CD8-positive, alpha-beta memory T cell (primary cell): ENCODE data around the gene CGB5. TPM values are rescaled to one million over a fixed set of nuclear protein-coding genes. Genes with fewer than 3 reads are reported as not detected.

Source experiments
- CTCF ChIA-PET: fragments of 350-600 bp; sonication (Branson Sonifier 250); formaldehyde crosslinking; loops from one replicate; lab custom pipeline; 2021; ENCODE audit warnings: antibody characterized with exemption; lab: Charles Lee
- POLR2A ChIA-PET: fragments of 350-600 bp; sonication (Branson Sonifier 250); formaldehyde crosslinking; loops from one replicate; lab custom pipeline; 2021; ENCODE audit warnings: antibody characterized with exemption; lab: Charles Lee
- DNase-seq, 5 donors: peaks; one replicate each; pipeline versions ENCODE4 v3.0.0 to v3.0.0-alpha.2; 2020 to 2022; ENCODE audit warnings: mixed read lengths in 1 of 5
- H3K27ac ChIP-seq: one replicate; pipeline ENCODE4 v1.7.0; 2013; ENCODE audit warnings: low read depth, mild to moderate bottlenecking, low read length, moderate library complexity
- H3K27me3 ChIP-seq: 2 replicates; pipeline ENCODE4 v1.7.0; 2013; ENCODE audit warnings: low read length, mild to moderate bottlenecking; ENCODE audit not compliant: insufficient read depth, poor library complexity, severe bottlenecking
- H3K36me3 ChIP-seq: 2 replicates; pipeline ENCODE4 v1.7.0; 2013; ENCODE audit warnings: mild to moderate bottlenecking, low read length, moderate library complexity; ENCODE audit not compliant: insufficient read depth
- H3K4me1 ChIP-seq: 2 replicates; pipeline ENCODE4 v1.7.0; 2013; ENCODE audit warnings: mild to moderate bottlenecking, low read length, moderate library complexity; ENCODE audit not compliant: insufficient read depth
- H3K4me3 ChIP-seq: 2 replicates; pipeline ENCODE4 v1.7.0; 2013; ENCODE audit warnings: mild to moderate bottlenecking, low read length
- H3K9me3 ChIP-seq: 2 replicates; pipeline ENCODE4 v1.7.0; 2013; ENCODE audit warnings: mild to moderate bottlenecking, low read length
- H3K27ac Mint-ChIP-seq, 8 donors: one replicate each; pipeline ENCODE4 v1.8.0; 2020 to 2021; ENCODE audit warnings: mixed read lengths in 8 of 8, mild to moderate bottlenecking in 6 of 8, inconsistent platforms in 3 of 8, moderate library complexity in 3 of 8
- H3K27me3 Mint-ChIP-seq, 2 donors: one replicate each; pipeline ENCODE4 v1.8.0; 2020 to 2021; ENCODE audit warnings: mixed read lengths in 2 of 2, mild to moderate bottlenecking in 1 of 2, moderate library complexity in 1 of 2
- H3K36me3 Mint-ChIP-seq, 3 donors: one replicate each; pipeline ENCODE4 v1.8.0; 2020 to 2021; ENCODE audit warnings: mixed read lengths in 3 of 3, inconsistent platforms in 1 of 3, mild to moderate bottlenecking in 1 of 3
- H3K4me1 Mint-ChIP-seq, 3 donors: one replicate each; pipeline ENCODE4 v1.8.0; 2020 to 2021; ENCODE audit warnings: mixed read lengths in 3 of 3, inconsistent platforms in 1 of 3, mild to moderate bottlenecking in 1 of 3
- H3K4me3 Mint-ChIP-seq, 7 donors: one replicate each; pipeline ENCODE4 v1.8.0; 2020 to 2021; ENCODE audit warnings: mixed read lengths in 7 of 7, mild to moderate bottlenecking in 6 of 7, moderate library complexity in 4 of 7, inconsistent platforms in 2 of 7
- H3K9me3 Mint-ChIP-seq, 5 donors: one replicate each; pipeline ENCODE4 v1.8.0; 2020 to 2022; ENCODE audit warnings: mixed read lengths in 5 of 5, mild to moderate bottlenecking in 3 of 5, moderate library complexity in 2 of 5, inconsistent platforms in 1 of 5
- polyA plus RNA-seq: library from polyadenylated mRNA; unstranded; fragments of 300-500 nt; fragmentation: Illumina TruSeq; gene quantifications from one replicate; pipeline ENCODE4 v1.2.3, GENCODE V29; 2021
- total RNA-seq, 2 experiments: library from RNA; stranded (reverse); gene quantifications; one replicate each; pipeline ENCODE4 v1.2.3, GENCODE V29; 2021

CGB5 gene
- total and polyA plus RNA-seq, 3 experiments from 2014 or later = not detected

- no peak for DNase-seq
- no peaks in the 10 kb centered on the region for H3K27me3 Mint-ChIP-seq
- H3K4me3 Mint-ChIP-seq = no peak overlapping the region
- H3K9me3 ChIP-seq = no peaks in the 10 kb centered on the region
- no peak overlapping the region for H3K27ac ChIP-seq
- H3K36me3 ChIP-seq = no peaks in the 10 kb centered on the region
- ChIA-PET CTCF (interaction anchor here (0.9 to 1.7 kb wide), 3 partner anchors 10 to 39 kb away, joined by 3 to 6 read pairs (median 5); partner anchors contain the start of genes GYS1 and RUVBL2), POLR2A (no interaction called here)
- H3K9me3 Mint-ChIP-seq = no peaks in the 10 kb centered on the region
- no peaks in the 10 kb centered on the region for H3K4me1 ChIP-seq
- no peak overlapping the region for H3K4me3 ChIP-seq
- H3K4me1 Mint-ChIP-seq = no peaks in the 10 kb centered on the region
- peaks cover 0 to 69% (median 2%) of the 10 kb centered on the region in 3 donors for H3K36me3 Mint-ChIP-seq
- no peak overlapping the region for H3K27ac Mint-ChIP-seq
- H3K27me3 ChIP-seq = no peaks in the 10 kb centered on the region
Observed at GRCh38 chr19:49009828-49010227, 33.8 kb upstream of the CGB5 start.

- Mint-ChIP-seq H3K36me3 (peaks cover 0 to 67% (median 2%) of the 10 kb centered on the region in 3 donors), H3K27me3 (no peaks in the 10 kb centered on the region), H3K9me3 (no peaks in the 10 kb centered on the region), H3K27ac (no peak overlapping the region), H3K4me1 (no peaks in the 10 kb centered on the region), H3K4me3 (no peak overlapping the region)
- Histone ChIP-seq H3K4me1 (no peaks in the 10 kb centered on the region), H3K36me3 (no peaks in the 10 kb centered on the region), H3K27me3 (no peaks in the 10 kb centered on the region), H3K4me3 (no peak overlapping the region), H3K9me3 (no peaks in the 10 kb centered on the region), H3K27ac (no peak overlapping the region)
- ChIA-PET CTCF (interaction anchor here (0.9 to 1.7 kb wide), 3 partner anchors 10 to 40 kb away, joined by 3 to 6 read pairs (median 5); partner anchors contain the start of genes GYS1 and RUVBL2), POLR2A (no interaction called here)
- no peak for DNase-seq
Observed at GRCh38 chr19:49010453-49010852, 33.2 kb upstream of the CGB5 start.

GRCh38 chr19:49011194-49011593 is 32.5 kb upstream of the CGB5 start:
- peak overlapping the region in 1 of 8 donors; percentile 45 for H3K27ac Mint-ChIP-seq
- Histone ChIP-seq H3K27me3 (no peaks in the 10 kb centered on the region), H3K4me3 (no peak overlapping the region), H3K4me1 (no peaks in the 10 kb centered on the region), H3K36me3 (no peaks in the 10 kb centered on the region), H3K9me3 (no peaks in the 10 kb centered on the region), H3K27ac (no peak overlapping the region)
- no peak overlapping the region for H3K4me3 Mint-ChIP-seq
- ChIA-PET CTCF (interaction anchor here (3.0 kb wide), 1 partner anchor 18 kb away, joined by 11 read pairs; the partner anchor contains the start of genes GYS1 and RUVBL2), POLR2A (no interaction called here)
- no peaks in the 10 kb centered on the region for H3K9me3 Mint-ChIP-seq
- H3K36me3 Mint-ChIP-seq = peaks cover 0 to 62% (median 2%) of the 10 kb centered on the region in 3 donors
- H3K27me3 Mint-ChIP-seq = no peaks in the 10 kb centered on the region
- DNase-seq = no peak
- H3K4me1 Mint-ChIP-seq = no peaks in the 10 kb centered on the region

GRCh38 chr19:49014123-49014869 is 29.4 kb upstream of the CGB5 start:
- H3K36me3 Mint-ChIP-seq = peaks cover 0 to 46% (median 2%) of the 10 kb centered on the region in 3 donors

GRCh38 chr19:49014870-49015255 is 28.8 kb upstream of the CGB5 start:
- CTCF ChIA-PET = no interaction called here
- DNase-seq = no peak
- H3K27me3 Mint-ChIP-seq = no peaks in the 10 kb centered on the region
- Histone ChIP-seq H3K4me3 (no peak overlapping the region), H3K27me3 (no peaks in the 10 kb centered on the region), H3K4me1 (peaks cover 6% of the 10 kb centered on the region), H3K9me3 (no peaks in the 10 kb centered on the region), H3K27ac (no peak overlapping the region), H3K36me3 (no peaks in the 10 kb centered on the region)
- peaks cover 0 to 40% (median 2%) of the 10 kb centered on the region in 3 donors for H3K36me3 Mint-ChIP-seq
- peaks cover 11 to 25% (median 12%) of the 10 kb centered on the region in 3 donors for H3K4me1 Mint-ChIP-seq
- H3K4me3 Mint-ChIP-seq = no peak overlapping the region
- POLR2A ChIA-PET = no interaction called here
- no peaks in the 10 kb centered on the region for H3K9me3 Mint-ChIP-seq
- no peak overlapping the region for H3K27ac Mint-ChIP-seq

More at GRCh38 chr19:49014123-49014869, 29.4 kb upstream of the CGB5 start:
- no peaks in the 10 kb centered on the region for H3K9me3 ChIP-seq
- no peak overlapping the region for H3K4me3 ChIP-seq
- Mint-ChIP-seq H3K27me3 (no peaks in the 10 kb centered on the region), H3K4me3 (no peak overlapping the region), H3K27ac (no peak overlapping the region), H3K4me1 (peaks cover 10 to 19% (median 10%) of the 10 kb centered on the region in 3 donors), H3K9me3 (no peaks in the 10 kb centered on the region)
- no peak overlapping the region for H3K27ac ChIP-seq
- DNase-seq = no peak
- ChIA-PET POLR2A (no interaction called here), CTCF (interaction anchor here (3.0 kb wide), 1 partner anchor 21 kb away, joined by 11 read pairs; the partner anchor contains the start of genes GYS1 and RUVBL2)
- H3K36me3 ChIP-seq = no peaks in the 10 kb centered on the region
- no peaks in the 10 kb centered on the region for H3K27me3 ChIP-seq
- H3K4me1 ChIP-seq = peaks cover 4% of the 10 kb centered on the region

- H3K9me3 ChIP-seq = no peaks in the 10 kb centered on the region
- DNase-seq = no peak
- no peaks in the 10 kb centered on the region for H3K27me3 ChIP-seq
- H3K27ac Mint-ChIP-seq = peak overlapping the region in 1 of 8 donors; percentile 78
- peaks cover 18 to 39% (median 22%) of the 10 kb centered on the region in 3 donors for H3K4me1 Mint-ChIP-seq
- peak overlapping the region in 3 of 7 donors; percentile 9 to 32 (median 28) for H3K4me3 Mint-ChIP-seq
- H3K36me3 ChIP-seq = no peaks in the 10 kb centered on the region
- H3K36me3 Mint-ChIP-seq = peaks cover 0 to 28% (median 0%) of the 10 kb centered on the region in 3 donors
- no peaks in the 10 kb centered on the region for H3K9me3 Mint-ChIP-seq
- no peaks in the 10 kb centered on the region for H3K27me3 Mint-ChIP-seq
- ChIA-PET POLR2A (no interaction called here), CTCF (interaction anchor here (1.2 kb wide), 1 partner anchor 23 kb away, joined by 3 read pairs; the partner anchor contains the start of genes GYS1 and RUVBL2)
- H3K4me1 ChIP-seq = peaks cover 6% of the 10 kb centered on the region
- no peak overlapping the region for H3K27ac ChIP-seq
- no peak overlapping the region for H3K4me3 ChIP-seq
Observed at GRCh38 chr19:49016067-49016839, 27.4 kb upstream of the CGB5 start.

GRCh38 chr19:49017041-49017665 is 26.5 kb upstream of the CGB5 start, which contains the start of gene LHB:
TSS of gene LHB (minus strand) at chr19:49017091. CDS start at chr19:49017081, 10 bp downstream.
- no peaks in the 10 kb centered on the region for H3K9me3 Mint-ChIP-seq

More at GRCh38 chr19:49017041-49017665, 26.5 kb upstream of the CGB5 start, which contains the start of gene LHB:
- peak within 1 kb of the TSS; percentile 17 to 92 (median 66) for H3K27ac Mint-ChIP-seq
- CTCF ChIA-PET = interaction anchor here (0.8 to 3.4 kb wide), 6 partner anchors 8 to 51 kb away, joined by 3 to 25 read pairs (median 6); partner anchors contain the start of genes FTL, GYS1 and RUVBL2
- no peaks in the 10 kb centered on the region for H3K27me3 ChIP-seq
- no peak within 1 kb of the TSS for H3K27ac ChIP-seq
- H3K9me3 ChIP-seq = no peaks in the 10 kb centered on the region
- POLR2A ChIA-PET = interaction anchor here (0.5 to 1.2 kb wide), 3 partner anchors 25 to 750 kb away, joined by 3 read pairs; partner anchors contain the start of gene AP2A1
- peak within 1 kb of the TSS; percentile 77 to 94 (median 89) for H3K4me3 Mint-ChIP-seq
- peaks cover 21 to 42% (median 23%) of the 10 kb centered on the region in 3 donors for H3K4me1 Mint-ChIP-seq
- peaks cover 0 to 20% (median 0%) of the 10 kb centered on the region in 3 donors for H3K36me3 Mint-ChIP-seq
- peaks cover 6% of the 10 kb centered on the region for H3K4me1 ChIP-seq
- no peak for DNase-seq
- peak within 1 kb of the TSS; percentile 61 for H3K4me3 ChIP-seq
- H3K36me3 ChIP-seq = no peaks in the 10 kb centered on the region
- H3K27me3 Mint-ChIP-seq = no peaks in the 10 kb centered on the region
